ENCODE data around the gene HIPK3. TPM values are rescaled to one million over a fixed set of nuclear protein-coding genes. Genes with fewer than 3 reads are reported as not detected.

The HIPK3 gene
- total and polyA plus RNA-seq, 2 experiments from 2014 or later: 5.5 to 29.8 TPM

- TF ChIP-seq REST (IDR thresholded peaks at IDR 0.05; ENCODE audit: unreplicated experiment): no peak
- TF ChIP-seq CREB1 (CRISPR knock-in tag; IDR thresholded peaks at IDR 0.05; ENCODE audit: low read depth): no peak
- TF ChIP-seq CTCF (conservative IDR thresholded peaks at IDR 0.05; ENCODE audit: low read depth in 2 of 2): no peak
Observed at GRCh38 chr11:33310720-33311500, 53.7 kb downstream of the HIPK3 start (continued).

GRCh38 chr11:33311680-33312079 is 54.5 kb downstream of the HIPK3 start:
- Histone ChIP-seq H3K4me2 (no peak overlapping the region), H3K79me2 (replicated peaks; ENCODE audit: insufficient read depth) (peaks cover 75% of the 10 kb centered on the region)
- TF ChIP-seq ZNF331 (CRISPR knock-in tag; IDR thresholded peaks at IDR 0.05; ENCODE audit: low read depth) (no peak), CREB1 (CRISPR knock-in tag; IDR thresholded peaks at IDR 0.05; ENCODE audit: low read depth) (no peak), ZNF114 (CRISPR knock-in tag; IDR thresholded peaks at IDR 0.05) (no peak), ZNF462 (CRISPR knock-in tag; IDR thresholded peaks at IDR 0.05) (no peak), EZH2 (IDR thresholded peaks at IDR 0.05; ENCODE audit: low read depth, unreplicated experiment) (no peak), POLR2AphosphoS5 (IDR thresholded peaks at IDR 0.05; ENCODE audit: low read depth) (no peak), STAT1 (IDR thresholded peaks at IDR 0.05; ENCODE audit: unreplicated experiment) (no peak), CTCF (conservative IDR thresholded peaks at IDR 0.05; ENCODE audit: low read depth in 2 of 2) (no peak), NANOG (IDR thresholded peaks at IDR 0.05; ENCODE audit: borderline replicate concordance) (no peak)

More at GRCh38 chr11:33311680-33312079, 54.5 kb downstream of the HIPK3 start:
- no peak overlapping the region for H3K27ac Mint-ChIP-seq
- DNase-seq (ENCODE audit: low spot score): no peak
- no peak overlapping the region for H3K27ac ChIP-seq (ENCODE audit: low read depth)
- no peaks in the 10 kb centered on the region for H3K36me3 Mint-ChIP-seq (ENCODE audit: low read depth)
- H4K20me1 ChIP-seq (replicated peaks; ENCODE audit: insufficient read depth): 0 out of 2 replicates have a peak, but pooled peaks cover 11% of the 10 kb centered on the region
- H3F3A ChIP-seq (replicated peaks; ENCODE audit: low read depth): no peaks in the 10 kb centered on the region
- H3K27me3 ChIP-seq (ENCODE audit: insufficient read depth): no peaks in the 10 kb centered on the region
- no peak overlapping the region for H2AFZ ChIP-seq
- H3K9me2 ChIP-seq (ENCODE audit: insufficient read depth): no peaks in the 10 kb centered on the region
- no peak overlapping the region for H3K4me3 ChIP-seq
- H3K4me3 Mint-ChIP-seq: no peak overlapping the region
- no peaks in the 10 kb centered on the region for H3K9me3 Mint-ChIP-seq
- peaks cover 23% of the 10 kb centered on the region for H3K4me1 ChIP-seq (ENCODE audit: insufficient read depth)
- H3K27me3 Mint-ChIP-seq (ENCODE audit: insufficient read depth, low read depth, poor library complexity): peaks cover 1% of the 10 kb centered on the region
- no peak for ATAC-seq
- H3K36me3 ChIP-seq (ENCODE audit: insufficient read depth): no peaks in the 10 kb centered on the region
- peaks cover 22% of the 10 kb centered on the region; the same call in 2 of the 3 replicates for H3K4me1 Mint-ChIP-seq
